MM.1S (cell line): ENCODE measurements around the gene OR14I1.

ENCODE experiments used
- CTCF ChIP-seq: fragments of 300-600 bp; sonication (generic); IDR thresholded peaks from 2 replicates; pipeline ENCODE4 v1.5.1; 2016; ENCODE audit warnings: antibody characterized with exemption, low read length, mixed read lengths
- EZH2phosphoT487 ChIP-seq: fragments of 300-600 bp; sonication (generic); IDR thresholded peaks from 2 replicates; pipeline ENCODE4 v1.6.1; 2018; ENCODE audit warnings: antibody characterized with exemption, low read length

GRCh38 chr1:248730507-248731335, 28.2 kb upstream of the OR14I1 start:
- TF ChIP-seq CTCF (no peak), EZH2phosphoT487 (no peak)
